K562 (cell line): ENCODE data around the gene ANAPC5. TPM values are rescaled to one million over a fixed set of nuclear protein-coding genes. Genes with fewer than 3 reads are reported as not detected.

Source experiments
- BCOR ChIP-seq: fragments of 450-650 bp; IDR thresholded peaks from 2 replicates; pipeline ENCODE4 v1.6.1; 2016
- CREM ChIP-seq: IDR thresholded peaks from 2 replicates; pipeline ENCODE4 v1.6.1; 2014; ENCODE audit warnings: antibody characterized with exemption, low read depth
- ELF1 ChIP-seq: fragments of 200-800 bp; sonication (Bioruptor generic); IDR thresholded peaks from 2 replicates; pipeline ENCODE4 v1.6.1; 2016; ENCODE audit warnings: missing genetic modification characterization, missing compliant biosample characterization
- ETS1 ChIP-seq: conservative IDR thresholded peaks from 2 replicates; pipeline ENCODE4 v1.6.1; 2011; ENCODE audit warnings: low read depth, mild to moderate bottlenecking, low read length; ENCODE audit not compliant: control insufficient read depth
- EWSR1 ChIP-seq: fragments of 450-650 bp; IDR thresholded peaks from 2 replicates; pipeline ENCODE4 v1.6.1; 2018; ENCODE audit warnings: borderline replicate concordance, mild to moderate bottlenecking, low read depth, moderate library complexity; ENCODE audit not compliant: partially characterized antibody
- GATAD2B ChIP-seq: fragments of 450-650 bp; IDR thresholded peaks from 2 replicates; pipeline ENCODE4 v1.6.1; 2017; ENCODE audit warnings: mild to moderate bottlenecking, borderline replicate concordance
- HNRNPLL ChIP-seq: fragments of 200-400 bp; formaldehyde crosslinking; IDR thresholded peaks from 2 replicates; pipeline ENCODE4 v1.6.1; 2017; ENCODE audit warnings: low read length, low read depth, mild to moderate bottlenecking; ENCODE audit not compliant: poor library complexity, severe bottlenecking
- MGA ChIP-seq: fragments of 450-650 bp; IDR thresholded peaks from 2 replicates; pipeline ENCODE4 v1.6.1; 2016; ENCODE audit warnings: mild to moderate bottlenecking, moderate library complexity
- PATZ1 ChIP-seq: fragments of 250-450 bp; sonication (Bioruptor Pico); IDR thresholded peaks from 2 replicates; pipeline ENCODE4 v1.5.0; 2020; ENCODE audit warnings: mild to moderate bottlenecking, borderline replicate concordance
- ZNF253 ChIP-seq: fragments of 250-450 bp; sonication (Bioruptor Pico); conservative IDR thresholded peaks from 2 replicates; pipeline ENCODE4 v1.6.1; 2021; ENCODE audit warnings: mild to moderate bottlenecking
- ZNF384 ChIP-seq: IDR thresholded peaks from 2 replicates; pipeline ENCODE4 v1.6.1; 2012; ENCODE audit warnings: low read depth, low read length, improper control_type of control experiment
- ZNF561 ChIP-seq: fragments of 450-650 bp; formaldehyde crosslinking; conservative IDR thresholded peaks from 2 replicates; pipeline ENCODE4 v1.4.0; 2020; ENCODE audit warnings: mild to moderate bottlenecking, moderate library complexity
- polyA plus RNA-seq, 8 experiments: library from polyadenylated mRNA; depleted of rRNA in 4 of 8; stranded (reverse) in 5 of 8; unstranded in 3 of 8; fragments of >200 nt; fragmentation: Nextera tagmentation in 2 of 8; fragmentation: Illumina TruSeq in 1 of 8; extraction: Ambion mirVana in 2 of 8; extraction: Trizol in 1 of 8; gene quantifications; 2 replicates each; pipeline versions ENCODE4 v1.2.1 to v1.2.3, GENCODE V29; 2011 to 2014; ENCODE audit warnings: inconsistent platforms in 1 of 8, missing spikeins in 1 of 8
- total RNA-seq, 7 experiments: library from RNA; depleted of rRNA in 6 of 7; stranded (reverse); fragments of >200 nt in 6 of 7; fragmentation: Illumina TruSeq in 2 of 7; extraction: Trizol in 2 of 7; gene quantifications; 2 replicates each; pipeline versions ENCODE4 v1.2.1 to v1.2.3, GENCODE V29; 2011 to 2021; ENCODE audit warnings: low replicate concordance in 1 of 7

ANAPC5 gene
- total and polyA plus RNA-seq, 9 of the 15 experiments (the other 6 are each of a cell fraction or from before 2014, with no cell fraction given) = 136 to 315 (median 197) TPM

- TF ChIP-seq GATAD2B (no peak; the same call in 1 of the 2 replicates), HNRNPLL (peak; percentile 59), PATZ1 (CRISPR knock-in tag) (no peak), ZNF561 (CRISPR knock-in tag) (no peak), ELF1 (peak; percentile 88), EWSR1 (no peak), MGA (peak; percentile 59; the same call in 1 of the 2 replicates), ZNF384 (0 out of 2 replicates have a peak, but pooled peaks have one; percentile 49), ETS1 (peak; percentile 16; the same call in 1 of the 2 replicates), BCOR (peak; percentile 50; the same call in 1 of the 2 replicates), ZNF253 (CRISPR knock-in tag) (no peak), CREM (peak; percentile 96)
Observed at GRCh38 chr12:121351820-121352681, at the start of gene ANAPC5 (continued).
